ENCODE results near the gene COPS8.

COPS8 gene

GRCh38 chr2:237085248-237086221 lies at the start of gene COPS8:
Gene COPS8 (plus strand): TSS chr2:237085889. CDS start chr2:237085965, 76 bp downstream.
- Histone ChIP-seq H3F3A (ENCODE audit: low read depth) (no peaks in the 10 kb centered on the region), H2AFZ (ENCODE audit: low read length) (peak within 1 kb of the TSS; percentile 92), H3K79me2 (ENCODE audit: insufficient read depth, low read length) (peaks cover 44% of the 10 kb centered on the region), H3K9me2 (replicated peaks; ENCODE audit: low read depth, low read length) (no peaks in the 10 kb centered on the region), H3K9me3 (ENCODE audit: insufficient read depth, low read depth, low read length) (no peaks in the 10 kb centered on the region), H4K20me1 (ENCODE audit: insufficient read depth, low read length, poor library complexity, severe bottlenecking) (peaks cover 25% of the 10 kb centered on the region), H3K4me1 (ENCODE audit: insufficient read depth, low read length, poor library complexity, severe bottlenecking) (peaks cover 39% of the 10 kb centered on the region), H3K9ac (ENCODE audit: low read depth, low read length, poor library complexity, severe bottlenecking) (peak within 1 kb of the TSS; percentile 86), H3K4me2 (ENCODE audit: low read depth, low read length, poor library complexity, severe bottlenecking) (peak within 1 kb of the TSS; percentile 80), H3K36me3 (ENCODE audit: insufficient read depth, low read length) (peaks cover under 1% of the 10 kb centered on the region; the same call in 1 of the 2 replicates), H3K27me3 (ENCODE audit: insufficient read depth, low read length, poor library complexity, severe bottlenecking) (no peaks in the 10 kb centered on the region), H3K4me3 (ENCODE audit: low read length, poor library complexity, severe bottlenecking) (peak within 1 kb of the TSS; percentile 82)
- no peak for TF ChIP-seq EZH2phosphoT487 (IDR thresholded peaks at IDR 0.05; ENCODE audit: borderline replicate concordance)
- TF ChIP-seq CTCF (conservative IDR thresholded peaks at IDR 0.05; ENCODE audit: low read length), result 0 out of 2 replicates have a peak, but pooled peaks have one; percentile 20

GRCh38 chr2:237039301-237040031 lies 46.2 kb upstream of the COPS8 start:
- Histone ChIP-seq H3K9me2 (replicated peaks; ENCODE audit: low read depth, low read length) (no peaks in the 10 kb centered on the region), H3F3A (ENCODE audit: low read depth) (no peaks in the 10 kb centered on the region), H3K9me3 (ENCODE audit: insufficient read depth, low read depth, low read length) (no peaks in the 10 kb centered on the region), H3K9ac (ENCODE audit: low read depth, low read length, poor library complexity, severe bottlenecking) (no peak overlapping the region), H3K4me2 (ENCODE audit: low read depth, low read length, poor library complexity, severe bottlenecking) (no peak overlapping the region), H3K27me3 (ENCODE audit: insufficient read depth, low read length, poor library complexity, severe bottlenecking) (no peaks in the 10 kb centered on the region), H4K20me1 (ENCODE audit: insufficient read depth, low read length, poor library complexity, severe bottlenecking) (no peaks in the 10 kb centered on the region), H3K4me1 (ENCODE audit: insufficient read depth, low read length, poor library complexity, severe bottlenecking) (no peaks in the 10 kb centered on the region), H3K4me3 (ENCODE audit: low read length, poor library complexity, severe bottlenecking) (no peak overlapping the region), H3K36me3 (ENCODE audit: insufficient read depth, low read length) (no peaks in the 10 kb centered on the region), H2AFZ (ENCODE audit: low read length) (no peak overlapping the region), H3K79me2 (ENCODE audit: insufficient read depth, low read length) (no peaks in the 10 kb centered on the region)
- TF ChIP-seq CTCF (conservative IDR thresholded peaks at IDR 0.05; ENCODE audit: low read length) (no peak), EZH2phosphoT487 (IDR thresholded peaks at IDR 0.05; ENCODE audit: borderline replicate concordance) (no peak)

GRCh38 chr2:237041231-237041630 lies 44.5 kb upstream of the COPS8 start:
- H3K9ac ChIP-seq (ENCODE audit: low read depth, low read length, poor library complexity, severe bottlenecking), result no peak overlapping the region
- H3K9me2 ChIP-seq (replicated peaks; ENCODE audit: low read depth, low read length), result no peaks in the 10 kb centered on the region
- no peaks in the 10 kb centered on the region for H4K20me1 ChIP-seq (ENCODE audit: insufficient read depth, low read length, poor library complexity, severe bottlenecking)
- H3K4me1 ChIP-seq (ENCODE audit: insufficient read depth, low read length, poor library complexity, severe bottlenecking), result no peaks in the 10 kb centered on the region
- no peak overlapping the region for H2AFZ ChIP-seq (ENCODE audit: low read length)
- H3K4me2 ChIP-seq (ENCODE audit: low read depth, low read length, poor library complexity, severe bottlenecking), result no peak overlapping the region
- no peaks in the 10 kb centered on the region for H3K79me2 ChIP-seq (ENCODE audit: insufficient read depth, low read length)
- no peak for TF ChIP-seq EZH2phosphoT487 (IDR thresholded peaks at IDR 0.05; ENCODE audit: borderline replicate concordance)
- TF ChIP-seq CTCF (conservative IDR thresholded peaks at IDR 0.05; ENCODE audit: low read length), result no peak
- H3K9me3 ChIP-seq (ENCODE audit: insufficient read depth, low read depth, low read length), result no peaks in the 10 kb centered on the region
- no peaks in the 10 kb centered on the region for H3K36me3 ChIP-seq (ENCODE audit: insufficient read depth, low read length)
- no peaks in the 10 kb centered on the region for H3K27me3 ChIP-seq (ENCODE audit: insufficient read depth, low read length, poor library complexity, severe bottlenecking)
- H3K4me3 ChIP-seq (ENCODE audit: low read length, poor library complexity, severe bottlenecking), result no peak overlapping the region
- no peaks in the 10 kb centered on the region for H3F3A ChIP-seq (ENCODE audit: low read depth)

Data from Loucy (cell line).